C4-2B (cell line): ENCODE data around the gene FCHSD2.

Experiments
- H3K27ac ChIP-seq: fragments of 450-650 bp; 2 replicates; pipeline ENCODE4 v1.5.1; 2017
- ZFX ChIP-seq: fragments of 450-650 bp; IDR thresholded peaks from 2 replicates; pipeline ENCODE4 v1.6.1; 2017
- TF ChIP-seq, protein P1 (sequence below): fragments of 450-650 bp; conservative IDR thresholded peaks from 2 replicates; pipeline ENCODE4 v1.5.1; 2017; ENCODE audit warnings: mild to moderate bottlenecking

FCHSD2 gene

DNA sequence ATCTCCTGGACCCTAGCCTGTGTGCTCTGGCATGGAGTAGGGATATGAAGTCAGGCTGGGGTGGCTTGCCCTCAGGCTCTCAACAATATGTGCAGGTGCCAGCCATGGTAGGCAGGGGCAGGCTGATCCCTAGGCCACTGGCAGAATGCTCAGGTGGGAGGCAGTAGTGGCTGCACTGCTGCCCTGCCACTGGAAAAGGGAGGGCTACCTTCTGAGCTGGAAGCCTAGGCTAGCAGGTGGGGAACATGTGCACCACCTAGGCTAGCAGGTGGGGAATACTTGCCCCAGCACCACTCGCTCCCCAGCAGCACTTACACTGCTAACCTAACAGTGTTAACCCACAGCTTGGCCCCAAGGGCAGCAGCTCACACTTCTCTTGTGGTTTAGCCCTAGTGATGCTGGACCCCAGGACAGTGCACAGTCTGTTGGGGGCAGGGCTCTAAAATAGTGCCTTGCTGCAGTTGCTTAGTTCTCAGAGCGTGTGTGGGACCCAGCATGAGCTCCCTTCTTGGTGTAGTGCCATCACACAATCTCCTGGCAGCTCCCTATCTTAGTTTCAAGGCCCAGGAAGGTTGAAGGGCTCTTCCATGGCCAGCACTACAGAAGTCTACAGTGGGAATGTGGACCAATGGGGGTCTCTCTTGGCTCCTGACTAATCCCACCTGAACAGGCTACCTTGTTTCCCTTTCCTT is 130.8 kb downstream of the FCHSD2 start:
- H3K27ac ChIP-seq, result no peak overlapping the region

DNA sequence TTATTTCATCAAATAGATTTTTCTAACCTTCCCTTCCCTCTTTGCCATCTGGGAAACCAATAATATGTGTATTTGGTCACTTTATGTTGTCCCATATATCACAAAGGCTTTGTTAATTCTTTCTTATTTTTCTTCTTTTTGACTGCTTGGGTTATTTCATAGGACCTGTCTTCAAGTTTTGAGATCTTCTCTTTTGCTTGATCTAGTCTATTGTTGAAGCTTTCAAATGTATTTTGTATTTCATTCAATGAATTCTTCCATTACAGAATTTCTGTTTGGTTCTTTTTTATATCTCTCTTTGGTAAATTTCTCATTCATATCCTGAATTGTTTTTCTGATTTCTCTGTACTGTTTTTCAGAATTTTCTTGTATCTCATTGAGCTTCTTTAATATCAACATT is 132.1 kb downstream of the FCHSD2 start:
- TF ChIP-seq, protein P1, sequence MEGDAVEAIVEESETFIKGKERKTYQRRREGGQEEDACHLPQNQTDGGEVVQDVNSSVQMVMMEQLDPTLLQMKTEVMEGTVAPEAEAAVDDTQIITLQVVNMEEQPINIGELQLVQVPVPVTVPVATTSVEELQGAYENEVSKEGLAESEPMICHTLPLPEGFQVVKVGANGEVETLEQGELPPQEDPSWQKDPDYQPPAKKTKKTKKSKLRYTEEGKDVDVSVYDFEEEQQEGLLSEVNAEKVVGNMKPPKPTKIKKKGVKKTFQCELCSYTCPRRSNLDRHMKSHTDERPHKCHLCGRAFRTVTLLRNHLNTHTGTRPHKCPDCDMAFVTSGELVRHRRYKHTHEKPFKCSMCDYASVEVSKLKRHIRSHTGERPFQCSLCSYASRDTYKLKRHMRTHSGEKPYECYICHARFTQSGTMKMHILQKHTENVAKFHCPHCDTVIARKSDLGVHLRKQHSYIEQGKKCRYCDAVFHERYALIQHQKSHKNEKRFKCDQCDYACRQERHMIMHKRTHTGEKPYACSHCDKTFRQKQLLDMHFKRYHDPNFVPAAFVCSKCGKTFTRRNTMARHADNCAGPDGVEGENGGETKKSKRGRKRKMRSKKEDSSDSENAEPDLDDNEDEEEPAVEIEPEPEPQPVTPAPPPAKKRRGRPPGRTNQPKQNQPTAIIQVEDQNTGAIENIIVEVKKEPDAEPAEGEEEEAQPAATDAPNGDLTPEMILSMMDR, result no peak
- TF ChIP-seq ZFX, result no peak
- H3K27ac ChIP-seq, result no peak overlapping the region

More for the DNA sequence above, 130.8 kb downstream of the FCHSD2 start:
- TF ChIP-seq, protein P1, result no peak
- TF ChIP-seq ZFX, result no peak

DNA sequence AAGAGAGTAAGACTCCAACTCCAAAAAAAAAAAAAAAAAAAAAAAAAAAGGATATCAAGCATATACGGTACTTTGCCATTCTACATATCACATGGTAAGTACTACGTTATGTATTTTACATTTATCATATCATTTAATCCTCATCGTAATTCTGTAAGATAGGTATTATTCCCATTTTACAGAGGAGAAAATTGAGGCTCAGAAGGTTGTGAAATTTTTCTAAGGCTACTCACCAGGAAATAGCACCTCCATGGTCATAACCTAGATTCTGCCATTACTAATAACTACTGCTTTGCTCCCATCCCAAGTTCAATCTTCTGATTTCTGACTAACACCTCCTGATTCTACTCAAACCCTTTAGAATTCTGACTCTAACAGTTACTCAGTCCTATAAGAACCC is 138.0 kb downstream of the FCHSD2 start:
- no peak for TF ChIP-seq ZFX
- TF ChIP-seq, protein P1, result no peak
- H3K27ac ChIP-seq, result no peak overlapping the region

DNA sequence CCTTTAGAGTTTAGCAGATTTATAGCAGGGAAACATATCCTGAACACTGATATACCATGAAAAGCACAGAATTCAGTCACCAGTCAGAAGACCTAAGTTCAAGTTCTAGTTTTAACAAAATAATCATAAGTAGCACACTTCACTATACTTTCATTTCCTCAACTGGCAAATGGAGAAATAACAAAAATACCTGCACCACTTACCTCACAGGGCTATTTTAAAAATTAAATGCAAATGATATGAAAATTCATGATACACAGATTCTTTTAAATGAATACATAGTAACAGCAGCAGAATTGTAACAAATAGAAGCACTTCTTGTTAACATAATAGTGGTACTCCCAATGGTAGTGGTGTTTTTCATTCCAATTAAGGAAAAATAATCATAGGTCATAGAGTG is 139.0 kb downstream of the FCHSD2 start:
- no peak overlapping the region for H3K27ac ChIP-seq
- TF ChIP-seq, protein P1, result no peak

DNA sequence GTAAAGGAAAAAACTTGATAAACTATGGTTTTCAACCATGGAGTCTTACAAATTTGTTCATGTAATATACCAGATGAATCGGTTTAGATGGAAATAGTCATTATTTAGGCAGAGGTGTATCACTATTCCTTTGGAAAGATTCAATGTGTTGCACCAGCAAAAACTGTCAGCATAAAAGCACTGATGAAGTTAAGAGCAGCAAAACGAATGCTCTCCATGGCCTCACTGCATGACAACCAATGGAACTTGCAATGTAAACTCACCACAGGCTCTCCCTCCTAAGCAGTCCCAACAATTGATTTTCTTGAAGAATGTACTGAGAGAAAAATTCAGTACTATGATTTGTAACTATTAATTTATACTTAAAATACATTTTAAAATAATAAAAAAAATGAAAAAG is 139.9 kb downstream of the FCHSD2 start:
- no peak for TF ChIP-seq ZFX
- TF ChIP-seq, protein P1, result no peak
- H3K27ac ChIP-seq, result no peak overlapping the region

DNA sequence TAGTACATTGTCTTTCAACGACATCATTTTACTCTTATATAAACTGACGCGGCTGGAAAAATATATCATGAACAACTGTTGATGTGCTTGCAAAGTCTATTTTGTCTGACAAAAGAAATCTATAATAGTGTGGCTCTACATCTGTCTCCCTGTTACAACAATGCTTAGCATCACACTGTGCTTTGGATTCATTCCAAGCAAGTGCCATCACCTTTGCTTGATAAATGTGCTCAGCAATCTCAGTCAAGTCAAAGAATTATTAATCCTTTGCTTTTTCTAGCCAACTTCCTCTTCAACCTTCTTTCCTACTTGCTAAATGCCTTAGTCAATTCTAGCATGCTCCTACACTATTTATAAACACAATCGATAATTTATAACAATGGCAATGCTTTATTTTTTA is 140.5 kb downstream of the FCHSD2 start:
- no peak overlapping the region for H3K27ac ChIP-seq
- TF ChIP-seq, protein P1, result no peak
- TF ChIP-seq ZFX, result no peak

DNA sequence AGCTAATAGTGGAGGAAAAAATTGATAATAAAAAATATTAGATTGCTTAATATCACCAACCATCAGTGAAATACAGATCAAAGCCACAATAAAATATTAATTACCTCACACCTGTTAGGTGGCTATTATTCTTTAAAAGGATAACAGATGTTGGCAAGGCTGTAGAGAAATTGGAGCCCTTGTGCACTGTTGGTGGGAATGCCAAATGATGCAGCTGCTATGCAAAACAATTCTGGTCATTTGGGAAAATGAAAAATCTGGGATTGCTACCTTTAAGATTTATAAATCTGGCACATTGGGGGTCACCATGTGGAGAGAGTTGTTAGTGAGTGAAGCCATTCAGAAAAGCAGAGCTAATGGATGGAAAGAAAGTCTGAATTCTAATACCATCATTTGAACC is 143.4 kb downstream of the FCHSD2 start:
- no peak overlapping the region for H3K27ac ChIP-seq
- TF ChIP-seq, protein P1, result no peak
- TF ChIP-seq ZFX, result no peak
